Measurements from ENCODE around the gene TGM6.

DNA sequence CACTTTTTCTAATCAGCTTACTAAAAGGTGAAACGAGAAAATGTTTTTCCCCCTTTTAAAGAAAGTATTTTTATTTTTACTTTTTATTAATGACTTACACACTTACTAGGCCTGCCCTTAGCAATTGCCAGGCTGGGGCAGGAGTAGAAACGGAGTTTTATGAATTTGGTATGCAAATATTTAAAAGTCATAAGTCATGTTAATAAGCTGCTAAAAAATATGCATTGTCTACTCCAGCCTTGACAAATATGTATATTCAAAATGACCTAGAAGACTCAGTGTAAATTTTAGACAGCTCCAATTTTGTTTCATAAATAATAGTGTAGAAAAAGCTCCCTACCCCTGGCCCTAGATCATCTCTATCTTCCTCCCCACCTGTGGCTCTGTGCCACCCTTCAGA is 17.5 kb upstream of the TGM6 start:
- TF ChIP-seq, protein P1, sequence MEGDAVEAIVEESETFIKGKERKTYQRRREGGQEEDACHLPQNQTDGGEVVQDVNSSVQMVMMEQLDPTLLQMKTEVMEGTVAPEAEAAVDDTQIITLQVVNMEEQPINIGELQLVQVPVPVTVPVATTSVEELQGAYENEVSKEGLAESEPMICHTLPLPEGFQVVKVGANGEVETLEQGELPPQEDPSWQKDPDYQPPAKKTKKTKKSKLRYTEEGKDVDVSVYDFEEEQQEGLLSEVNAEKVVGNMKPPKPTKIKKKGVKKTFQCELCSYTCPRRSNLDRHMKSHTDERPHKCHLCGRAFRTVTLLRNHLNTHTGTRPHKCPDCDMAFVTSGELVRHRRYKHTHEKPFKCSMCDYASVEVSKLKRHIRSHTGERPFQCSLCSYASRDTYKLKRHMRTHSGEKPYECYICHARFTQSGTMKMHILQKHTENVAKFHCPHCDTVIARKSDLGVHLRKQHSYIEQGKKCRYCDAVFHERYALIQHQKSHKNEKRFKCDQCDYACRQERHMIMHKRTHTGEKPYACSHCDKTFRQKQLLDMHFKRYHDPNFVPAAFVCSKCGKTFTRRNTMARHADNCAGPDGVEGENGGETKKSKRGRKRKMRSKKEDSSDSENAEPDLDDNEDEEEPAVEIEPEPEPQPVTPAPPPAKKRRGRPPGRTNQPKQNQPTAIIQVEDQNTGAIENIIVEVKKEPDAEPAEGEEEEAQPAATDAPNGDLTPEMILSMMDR (IDR thresholded peaks at IDR 0.05): no peak
- no peak for TF ChIP-seq POLR2A (IDR thresholded peaks at IDR 0.05)

Data from uterus (tissue), 2 donors.